ENCODE measurements around the gene ITGB2.

ITGB2 gene

GRCh38 chr21:44965251-44966022 is 44.7 kb upstream of the ITGB2 start:
- no peak for DNase-seq (ENCODE audit: extremely low spot score)
- CTCF ChIA-PET, result interaction anchor here (1.2 to 9.6 kb wide), 3 partner anchors 16 to 227 kb away, joined by 3 to 61 read pairs (median 23); no protein-coding TSS in a partner anchor
- TF ChIP-seq CTCF (IDR thresholded peaks at IDR 0.05; ENCODE audit: control extremely low read depth, extremely low read depth, low read depth, missing control alignments), result no peak
- POLR2A ChIA-PET, result no interaction called here

DNA sequence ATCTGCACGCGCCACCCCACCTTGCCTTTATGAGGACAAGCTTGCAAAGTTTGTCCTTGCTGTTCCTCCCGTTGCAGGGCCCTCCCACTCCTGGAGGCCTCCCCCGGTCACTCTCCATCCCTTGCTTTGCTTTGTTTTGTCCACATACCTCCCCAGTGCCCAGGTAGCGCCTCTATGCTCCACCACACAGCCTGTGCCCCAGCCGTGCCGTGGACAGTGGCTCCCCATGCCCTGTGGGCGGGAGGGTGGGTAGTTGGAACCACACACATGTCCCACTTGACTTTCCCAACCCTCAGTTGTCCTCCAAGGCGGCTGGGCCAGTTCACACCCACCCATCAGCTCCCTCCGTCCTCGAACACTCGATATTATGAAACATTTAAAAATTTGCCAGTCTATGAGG is 43.7 kb upstream of the ITGB2 start:
- no peak for TF ChIP-seq CTCF (IDR thresholded peaks at IDR 0.05; ENCODE audit: control extremely low read depth, extremely low read depth, low read depth, missing control alignments)
- ChIA-PET POLR2A (no interaction called here), CTCF (interaction anchor here (1.2 to 9.6 kb wide), 7 partner anchors 9 to 228 kb away, joined by 3 to 61 read pairs (median 6); no protein-coding TSS in a partner anchor)
- no peak for DNase-seq (ENCODE audit: extremely low spot score)

- DNase-seq (ENCODE audit: extremely low spot score), result no peak
- no peak for TF ChIP-seq CTCF (IDR thresholded peaks at IDR 0.05; ENCODE audit: control extremely low read depth, extremely low read depth, low read depth, missing control alignments)
- POLR2A ChIA-PET, result no interaction called here
- CTCF ChIA-PET, result interaction anchor here (1.9 to 9.6 kb wide), 4 partner anchors 10 to 176 kb away, joined by 6 to 61 read pairs (median 15); no protein-coding TSS in a partner anchor
Measured at GRCh38 chr21:44962403-44962966, 41.8 kb upstream of the ITGB2 start.

DNA sequence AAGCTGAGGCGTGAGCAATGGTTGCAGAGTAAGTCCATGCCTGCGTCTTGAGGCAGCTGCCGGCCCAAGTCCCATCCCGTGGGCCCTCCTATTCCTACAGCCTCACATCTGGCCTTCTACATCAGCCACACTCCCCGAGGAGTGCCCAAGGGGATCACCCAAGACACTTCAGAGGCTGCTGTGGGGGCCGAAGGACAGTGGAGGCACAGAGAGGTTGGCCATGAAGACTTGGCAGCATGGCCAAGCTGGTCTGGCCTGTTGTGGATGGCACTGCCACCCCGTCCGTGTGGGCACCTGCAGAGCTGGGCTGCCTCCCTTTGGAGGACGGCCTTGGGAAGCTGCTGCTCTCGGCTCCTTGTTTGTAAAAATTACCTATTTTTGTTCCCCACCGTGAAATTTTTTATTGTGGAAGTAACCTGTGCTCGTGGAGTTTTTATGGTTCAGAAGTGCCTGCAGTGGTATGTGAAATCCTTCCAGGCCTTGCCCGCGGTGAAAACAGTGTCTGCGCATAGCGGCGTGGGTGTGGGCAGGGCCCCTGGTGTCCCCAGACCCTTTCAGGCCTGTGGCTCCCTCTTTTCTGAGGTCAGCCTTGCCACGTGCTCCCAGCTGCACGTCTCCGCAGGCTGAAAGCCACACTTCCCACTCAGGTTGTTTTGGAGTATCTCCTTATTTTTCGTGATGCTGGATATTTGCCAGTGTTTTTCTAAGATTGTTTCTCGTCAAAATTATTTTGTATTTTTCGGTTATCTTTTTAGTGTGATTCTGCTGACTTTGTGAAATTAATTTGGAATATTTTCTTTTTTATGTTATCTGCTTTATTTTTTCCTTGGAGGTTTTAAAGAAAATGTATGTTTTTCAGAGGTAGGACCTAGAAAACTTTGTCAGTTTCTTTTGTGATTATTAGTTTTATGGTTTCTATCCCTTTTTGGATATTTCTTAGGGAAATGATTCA is 39.7 kb upstream of the ITGB2 start:
- TF ChIP-seq CTCF (IDR thresholded peaks at IDR 0.05; ENCODE audit: control extremely low read depth, extremely low read depth, low read depth, missing control alignments), result no peak
- ChIA-PET CTCF (interaction anchor here (1.2 to 3.5 kb wide), 3 partner anchors 11 to 177 kb away, joined by 5 to 24 read pairs (median 6); no protein-coding TSS in a partner anchor), POLR2A (no interaction called here)
- DNase-seq (ENCODE audit: extremely low spot score), result no peak

GRCh38 chr21:44959376-44960091 is 38.8 kb upstream of the ITGB2 start:
- no peak for TF ChIP-seq CTCF (IDR thresholded peaks at IDR 0.05; ENCODE audit: control extremely low read depth, extremely low read depth, low read depth, missing control alignments)
- ChIA-PET POLR2A (interaction anchor here (0.6 kb wide), 1 partner anchor 19 kb away, joined by 3 read pairs; no protein-coding TSS in a partner anchor), CTCF (interaction anchor here (1.2 to 1.5 kb wide), 4 partner anchors 10 to 178 kb away, joined by 3 to 6 read pairs (median 6); no protein-coding TSS in a partner anchor)
- DNase-seq (ENCODE audit: extremely low spot score), result no peak

Data from GM10248 (cell line).